ENCODE measurements around the gene CAPN8.

DNA sequence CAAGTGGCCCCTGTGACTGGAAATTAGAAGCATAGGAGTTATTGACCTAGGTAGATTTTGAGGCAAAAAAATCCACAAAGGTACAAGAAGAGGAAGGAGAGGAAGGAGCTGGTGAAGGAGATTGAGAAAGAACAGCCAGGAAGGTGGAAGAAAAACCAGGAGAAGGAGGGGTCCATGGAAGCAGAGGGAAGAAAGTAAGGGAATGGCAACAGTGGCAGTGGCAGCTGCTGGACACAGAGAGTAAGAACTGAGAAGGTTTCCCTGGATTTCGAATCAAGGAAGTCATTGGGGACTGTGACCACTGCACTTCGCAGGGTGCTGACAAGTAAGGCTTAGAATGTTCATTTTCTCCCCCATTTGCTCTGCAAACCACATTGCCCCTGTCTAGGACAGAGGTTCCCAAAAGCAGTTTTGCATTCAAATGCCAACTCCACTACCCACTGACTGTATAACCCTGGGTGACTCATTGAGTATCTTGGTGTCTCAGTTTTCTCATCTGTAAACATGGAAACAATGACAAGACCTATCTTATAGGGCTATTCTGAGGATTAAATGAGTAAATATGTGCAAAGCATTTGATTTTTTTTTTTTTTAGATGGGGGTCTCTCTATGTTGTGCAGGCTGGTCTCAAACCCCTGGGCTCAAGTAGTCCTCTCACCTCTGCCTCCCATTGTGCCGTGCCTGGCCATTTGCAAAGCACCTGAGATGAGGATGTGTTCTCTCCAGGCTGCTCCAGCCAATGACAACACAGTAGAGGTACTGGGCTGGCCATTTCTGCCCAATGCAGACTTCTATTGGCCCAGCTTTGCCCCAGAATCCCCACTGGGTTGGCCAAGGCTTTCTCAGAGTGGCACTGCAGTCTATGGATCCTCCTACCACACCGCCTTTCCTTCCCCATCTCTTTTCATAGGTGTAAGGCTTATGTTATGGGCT is 37.5 kb upstream of the CAPN8 start:
- TF ChIP-seq, protein P1, sequence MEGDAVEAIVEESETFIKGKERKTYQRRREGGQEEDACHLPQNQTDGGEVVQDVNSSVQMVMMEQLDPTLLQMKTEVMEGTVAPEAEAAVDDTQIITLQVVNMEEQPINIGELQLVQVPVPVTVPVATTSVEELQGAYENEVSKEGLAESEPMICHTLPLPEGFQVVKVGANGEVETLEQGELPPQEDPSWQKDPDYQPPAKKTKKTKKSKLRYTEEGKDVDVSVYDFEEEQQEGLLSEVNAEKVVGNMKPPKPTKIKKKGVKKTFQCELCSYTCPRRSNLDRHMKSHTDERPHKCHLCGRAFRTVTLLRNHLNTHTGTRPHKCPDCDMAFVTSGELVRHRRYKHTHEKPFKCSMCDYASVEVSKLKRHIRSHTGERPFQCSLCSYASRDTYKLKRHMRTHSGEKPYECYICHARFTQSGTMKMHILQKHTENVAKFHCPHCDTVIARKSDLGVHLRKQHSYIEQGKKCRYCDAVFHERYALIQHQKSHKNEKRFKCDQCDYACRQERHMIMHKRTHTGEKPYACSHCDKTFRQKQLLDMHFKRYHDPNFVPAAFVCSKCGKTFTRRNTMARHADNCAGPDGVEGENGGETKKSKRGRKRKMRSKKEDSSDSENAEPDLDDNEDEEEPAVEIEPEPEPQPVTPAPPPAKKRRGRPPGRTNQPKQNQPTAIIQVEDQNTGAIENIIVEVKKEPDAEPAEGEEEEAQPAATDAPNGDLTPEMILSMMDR (IDR thresholded peaks at IDR 0.05; ENCODE audit: insufficient read depth, low read depth, low read length), result no peak
- TF ChIP-seq EZH2 (IDR thresholded peaks at IDR 0.05; ENCODE audit: insufficient read depth, low read length), result no peak
